Urinary bladder (tissue), 4 donors: ENCODE results near the gene CMTM4. TPM values are rescaled to one million over a fixed set of nuclear protein-coding genes. Genes with fewer than 3 reads are reported as not detected.
"Not testable (repeated sequence)": the region's sequence is repeated elsewhere in the genome, so short reads cannot be mapped to it uniquely, and the experiment has no call there.

Source experiments
- DNase-seq: peaks from one replicate; pipeline ENCODE4 v3.0.0-alpha.2; 2015; ENCODE audit errors: extremely low spot score
- H3K27ac ChIP-seq: one replicate; pipeline ENCODE4 v1.5.1; 2013; ENCODE audit warnings: low read depth, mild to moderate bottlenecking, moderate library complexity
- H3K36me3 ChIP-seq: one replicate; pipeline ENCODE4 v1.6.1; 2013; ENCODE audit warnings: mild to moderate bottlenecking, moderate library complexity; ENCODE audit not compliant: insufficient read depth
- H3K4me1 ChIP-seq: one replicate; pipeline ENCODE4 v1.6.1; 2013; ENCODE audit warnings: mild to moderate bottlenecking, moderate library complexity; ENCODE audit not compliant: insufficient read depth
- H3K4me3 ChIP-seq: one replicate; pipeline ENCODE4 v1.5.1; 2013; ENCODE audit warnings: low read depth, low read length
- WGBS: extraction: QIAGEN DNeasy Blood & Tissue Kit; methylation state at CpG from one replicate; pipeline ENCODE4 v1.1.7; 2013; 5-methylcytosine and 5-hydroxymethylcytosine counted together
- polyA plus RNA-seq: library from polyadenylated mRNA; stranded (reverse); fragments of 200-250 nt; gene quantifications from one replicate; pipeline ENCODE4 v1.2.3, GENCODE V29; 2013
- total RNA-seq: library from RNA; depleted of rRNA; stranded (reverse); fragments of >200 nt; gene quantifications from one replicate; pipeline ENCODE4 v1.2.3, GENCODE V29; 2014
- donor health status: healthy with polysubstance abuse.
- donor health status: healthy.

Gene CMTM4
- total and polyA plus RNA-seq, 2 donors: 8.9 to 17.8 TPM

DNA sequence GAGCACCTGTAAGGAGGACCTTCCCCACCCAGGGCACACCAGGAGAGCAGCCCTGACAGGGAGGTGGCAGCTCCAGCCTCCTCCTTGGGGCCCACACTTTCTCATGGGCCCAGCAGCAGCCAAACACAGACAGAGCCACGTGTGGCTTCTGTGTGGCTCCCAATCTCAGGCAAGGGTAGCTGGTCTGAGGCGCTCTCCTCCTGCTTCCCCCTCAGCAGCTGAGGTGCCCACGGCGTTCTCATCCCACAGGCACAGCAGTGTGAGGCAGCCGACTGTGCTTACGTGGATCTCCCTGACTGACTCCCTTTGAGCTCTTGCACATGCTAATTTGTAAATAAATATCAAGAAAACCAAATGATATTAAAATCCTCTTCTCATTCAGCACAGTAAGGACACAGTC, 61.1 kb downstream of the CMTM4 start:
- WGBS: 81% methylated on average over 6 of the region's 6 CpGs
- H3K36me3 ChIP-seq: no peaks in the 10 kb centered on the region
- H3K4me3 ChIP-seq: no peak overlapping the region
- no peaks in the 10 kb centered on the region for H3K4me1 ChIP-seq
- no peak overlapping the region for H3K27ac ChIP-seq
- no peak for DNase-seq

DNA sequence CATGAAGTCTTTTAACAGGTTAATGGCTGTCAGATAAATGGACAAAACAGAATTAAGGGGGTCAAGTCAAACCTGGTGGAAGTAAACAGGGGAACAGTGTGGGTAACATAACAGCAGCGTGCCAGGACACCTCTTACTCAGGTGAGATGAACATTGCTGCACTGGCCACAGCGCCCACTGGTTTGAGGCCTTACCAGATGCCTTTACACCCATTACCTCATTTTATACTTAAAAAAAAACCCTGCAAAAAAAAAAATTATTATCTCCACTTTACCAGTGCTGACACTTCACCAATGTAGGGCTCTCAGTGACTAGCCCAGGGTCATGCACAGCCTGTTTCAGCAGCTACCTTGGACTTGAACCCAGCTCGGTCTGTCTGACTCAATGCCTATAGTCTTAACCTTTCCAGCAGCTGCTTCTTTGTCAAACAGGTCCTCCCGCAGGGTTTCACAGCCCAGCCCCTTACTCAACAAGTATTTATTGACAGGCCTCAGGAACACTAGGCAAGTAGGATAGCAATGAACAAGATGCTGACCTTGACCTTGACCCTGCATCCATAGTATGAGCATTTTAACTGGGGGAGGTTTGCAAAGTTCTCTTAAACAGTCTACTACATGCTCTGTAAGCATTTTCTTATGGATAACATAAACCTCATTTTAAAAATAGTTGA, 61.9 kb downstream of the CMTM4 start:
- DNase-seq: no peak
- 90% methylated on average over 4 of the region's 4 CpGs for WGBS
- H3K36me3 ChIP-seq: no peaks in the 10 kb centered on the region
- H3K27ac ChIP-seq: no peak overlapping the region
- H3K4me1 ChIP-seq: no peaks in the 10 kb centered on the region
- no peak overlapping the region for H3K4me3 ChIP-seq

DNA sequence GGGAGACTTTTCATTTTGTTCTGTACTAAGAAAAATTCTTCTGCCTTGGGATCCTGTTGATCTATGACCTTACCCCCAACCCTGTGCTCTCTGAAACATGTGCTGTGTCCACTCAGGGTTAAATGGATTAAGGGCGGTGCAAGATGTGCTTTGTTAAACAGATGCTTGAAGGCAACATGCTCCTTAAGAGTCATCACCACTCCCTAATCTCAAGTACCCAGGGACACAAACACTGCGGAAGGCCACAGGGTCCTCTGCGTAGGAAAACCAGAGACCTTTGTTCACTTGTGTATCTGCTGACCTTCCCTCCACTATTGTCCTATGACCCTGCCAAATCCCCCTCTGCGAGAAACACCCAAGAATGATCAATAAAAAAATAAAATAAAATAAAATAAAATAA, 65.0 kb downstream of the CMTM4 start:
- not testable (repeated sequence) for DNase-seq, H3K4me3 ChIP-seq
- WGBS: 96% methylated on average over 3 of the region's 4 CpGs

DNA sequence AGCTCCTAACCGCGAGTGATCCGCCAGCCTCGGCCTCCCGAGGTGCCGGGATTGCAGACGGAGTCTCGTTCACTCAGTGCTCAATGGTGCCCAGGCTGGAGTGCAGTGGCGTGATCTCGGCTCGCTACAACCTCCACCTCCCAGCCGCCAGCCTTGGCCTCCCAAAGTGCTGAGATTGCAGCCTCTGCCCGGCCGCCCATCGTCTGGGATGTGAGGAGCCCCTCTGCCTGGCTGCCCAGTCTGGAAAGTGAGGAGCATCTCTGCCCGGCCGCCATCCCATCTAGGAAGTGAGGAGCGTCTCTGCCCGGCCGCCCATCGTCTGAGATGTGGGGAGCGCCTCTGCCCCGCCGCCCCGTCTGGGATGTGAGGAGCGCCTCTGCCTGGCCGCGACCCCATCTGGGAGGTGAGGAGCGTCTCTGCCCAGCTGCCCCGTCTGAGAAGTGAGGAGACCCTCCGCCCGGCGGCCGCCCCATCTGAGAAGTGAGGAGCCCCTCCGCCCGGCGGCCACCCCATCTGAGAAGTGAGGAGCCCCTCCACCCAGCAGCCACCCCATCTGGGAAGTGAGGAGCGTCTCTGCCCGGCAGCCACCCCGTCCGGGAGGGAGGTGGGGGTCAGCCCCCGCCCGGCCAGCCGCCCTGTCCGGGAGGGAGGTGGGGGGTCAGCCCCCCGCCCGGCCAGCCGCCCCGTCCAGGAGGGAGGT, 65.8 kb downstream of the CMTM4 start:
- not testable (repeated sequence) for H3K4me3 ChIP-seq, H3K27ac ChIP-seq, DNase-seq, H3K4me1 ChIP-seq, H3K36me3 ChIP-seq
- 95% methylated on average over 30 of the region's 49 CpGs for WGBS

More for the DNA sequence above, 65.0 kb downstream of the CMTM4 start:
- H3K27ac ChIP-seq, H3K36me3 ChIP-seq, H3K4me1 ChIP-seq: not testable (repeated sequence)

DNA sequence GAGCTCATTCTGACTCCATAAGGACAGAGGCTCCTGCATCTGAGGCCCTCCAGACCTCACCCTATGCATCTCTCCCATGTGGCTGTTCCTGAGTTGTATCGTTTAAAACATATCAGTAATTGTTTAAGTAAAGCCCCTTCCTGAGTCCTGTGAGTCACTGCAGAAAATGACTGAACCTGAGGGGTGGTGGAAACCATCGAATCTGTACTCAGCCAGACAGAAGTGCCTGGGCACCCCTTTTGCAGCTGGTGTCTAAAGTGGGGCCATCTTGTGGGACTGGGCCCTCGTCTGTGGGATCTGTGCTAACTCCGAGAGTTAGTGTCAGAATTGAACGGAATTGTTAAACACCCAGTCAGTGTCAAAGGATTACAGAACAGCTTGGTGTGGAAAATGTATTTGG, 66.7 kb downstream of the CMTM4 start:
- H3K36me3 ChIP-seq: no peaks in the 10 kb centered on the region
- H3K4me3 ChIP-seq: no peak overlapping the region
- 88% methylated on average over 5 of the region's 5 CpGs for WGBS
- DNase-seq: no peak
- H3K27ac ChIP-seq: no peak overlapping the region
- no peaks in the 10 kb centered on the region for H3K4me1 ChIP-seq

DNA sequence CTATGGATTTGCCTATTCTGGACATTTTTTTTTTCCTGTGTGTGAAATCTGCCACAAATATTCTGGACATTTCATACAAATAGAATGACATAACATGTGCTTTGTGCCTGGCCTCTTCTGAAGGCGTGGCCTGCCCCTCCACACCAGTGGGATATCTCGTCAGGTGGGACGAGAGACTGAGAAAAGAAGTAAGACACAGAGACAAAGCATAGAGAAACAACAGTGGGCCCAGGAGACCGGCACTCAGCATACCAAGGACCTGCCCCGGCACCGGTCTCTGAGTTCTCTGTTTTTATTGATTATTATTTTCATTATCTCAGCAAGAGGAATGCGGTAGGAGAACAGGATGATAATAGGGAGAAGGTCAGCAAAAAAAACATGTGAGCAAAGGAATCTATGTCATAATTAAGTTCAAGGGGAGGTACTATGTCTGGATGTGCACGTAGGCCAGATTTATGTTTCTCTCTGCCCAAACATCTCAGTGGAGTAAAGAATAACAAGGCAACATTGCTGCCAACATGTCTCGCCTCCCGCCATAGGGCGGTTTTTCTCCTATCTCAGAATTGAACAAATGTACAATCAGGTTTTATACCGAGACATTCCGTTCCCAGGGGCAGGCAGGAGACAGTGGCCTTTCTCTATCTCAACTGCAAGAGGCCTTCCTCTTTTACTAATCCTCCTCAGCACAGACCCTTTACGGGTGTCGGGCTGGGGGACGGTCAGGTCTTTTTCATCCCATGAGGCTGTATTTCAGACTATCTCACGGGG, 68.7 kb downstream of the CMTM4 start:
- not testable (repeated sequence) for H3K36me3 ChIP-seq, H3K4me1 ChIP-seq, DNase-seq, H3K4me3 ChIP-seq, H3K27ac ChIP-seq
- 84% methylated on average over 17 of the region's 17 CpGs for WGBS

DNA sequence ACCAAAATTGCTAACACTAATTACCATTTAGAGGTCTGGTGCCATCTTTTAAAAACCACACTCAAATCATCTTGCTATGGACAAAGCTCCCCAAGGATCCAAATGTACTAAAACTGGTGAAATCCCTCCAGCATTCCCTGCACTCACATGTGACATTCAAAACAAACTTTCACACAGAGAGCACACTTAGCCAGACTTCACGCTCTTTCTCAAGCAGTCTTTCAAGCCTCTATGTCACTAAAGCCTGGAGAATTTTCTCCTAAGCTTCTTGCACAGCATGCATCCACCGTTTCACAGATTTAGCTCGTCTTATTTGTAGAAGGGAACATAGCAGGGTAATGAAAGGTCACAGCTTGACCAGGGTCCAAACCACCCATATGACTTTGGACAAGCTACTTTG, 72.8 kb downstream of the CMTM4 start:
- no peak for DNase-seq
- 87% methylated on average over 3 of the region's 3 CpGs for WGBS
- Histone ChIP-seq H3K4me3 (no peak overlapping the region), H3K4me1 (no peaks in the 10 kb centered on the region), H3K27ac (no peak overlapping the region), H3K36me3 (no peaks in the 10 kb centered on the region)

DNA sequence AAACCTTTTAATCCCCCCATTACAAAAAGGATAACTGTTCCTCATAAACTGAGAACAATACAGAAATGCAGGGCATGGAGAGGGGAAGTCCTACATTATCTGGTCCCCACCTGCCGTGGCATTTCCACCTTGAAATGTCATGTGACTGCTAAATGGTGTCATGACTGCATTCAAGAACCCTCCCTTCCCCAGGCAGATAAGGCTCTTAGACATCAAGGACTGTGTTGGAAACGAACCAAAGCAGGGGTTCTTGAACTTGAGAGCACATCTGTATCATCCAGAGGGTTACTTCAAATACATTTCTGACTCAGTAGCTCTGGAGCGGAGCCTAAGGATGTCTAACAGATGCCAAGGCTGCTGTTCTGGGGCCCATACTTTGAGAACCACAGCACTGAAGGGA, 73.7 kb downstream of the CMTM4 start:
- Histone ChIP-seq H3K27ac (no peak overlapping the region), H3K4me3 (no peak overlapping the region), H3K4me1 (no peaks in the 10 kb centered on the region), H3K36me3 (no peaks in the 10 kb centered on the region)
- WGBS: 81% methylated on average over 3 of the region's 3 CpGs
- no peak for DNase-seq

DNA sequence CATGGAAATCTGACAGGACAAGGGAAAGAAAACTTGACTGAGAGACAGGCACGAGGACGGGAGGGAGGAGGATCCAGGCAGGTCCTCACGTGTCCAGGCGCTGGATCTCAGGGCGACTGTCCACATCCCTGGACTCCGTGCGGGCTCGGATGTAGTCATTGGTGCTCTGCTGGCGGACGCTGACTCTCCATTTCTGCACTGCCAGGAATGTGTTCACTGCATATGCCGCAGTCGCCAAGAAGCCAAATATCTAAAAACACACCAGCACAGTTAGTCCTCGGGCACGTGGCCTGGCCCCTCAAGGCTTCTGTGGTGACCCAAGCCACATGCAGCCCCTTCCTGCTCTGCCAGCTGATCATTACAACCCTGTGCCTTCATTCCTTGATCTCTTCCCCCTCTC, 74.6 kb downstream of the CMTM4 start:
- H3K36me3 ChIP-seq: no peaks in the 10 kb centered on the region
- no peak overlapping the region for H3K4me3 ChIP-seq
- DNase-seq: no peak
- 93% methylated on average over 14 of the region's 14 CpGs for WGBS
- H3K4me1 ChIP-seq: no peaks in the 10 kb centered on the region
- H3K27ac ChIP-seq: no peak overlapping the region

DNA sequence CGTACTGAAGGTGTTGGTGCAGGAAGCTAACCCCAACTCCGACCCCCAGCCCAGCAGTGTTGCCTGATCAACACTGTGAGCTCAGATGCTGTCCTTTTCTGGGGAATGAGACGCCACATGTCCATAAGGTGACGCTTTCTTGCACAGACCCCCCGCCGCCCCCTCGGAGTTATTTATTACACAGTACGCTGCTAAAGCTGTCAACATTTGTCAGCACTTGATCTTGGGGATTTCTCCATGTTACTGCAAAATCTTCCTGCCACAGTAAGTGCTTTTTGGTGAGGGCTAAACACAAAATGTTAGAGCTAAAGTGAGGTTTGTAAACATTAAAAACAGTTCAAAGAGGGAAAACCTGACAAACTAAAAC, 76.1 kb downstream of the CMTM4 start:
- H3K4me1 ChIP-seq: no peaks in the 10 kb centered on the region
- no peak overlapping the region for H3K27ac ChIP-seq
- 79% methylated on average over 8 of the region's 8 CpGs for WGBS
- H3K36me3 ChIP-seq: no peaks in the 10 kb centered on the region
- DNase-seq: no peak
- no peak overlapping the region for H3K4me3 ChIP-seq

DNA sequence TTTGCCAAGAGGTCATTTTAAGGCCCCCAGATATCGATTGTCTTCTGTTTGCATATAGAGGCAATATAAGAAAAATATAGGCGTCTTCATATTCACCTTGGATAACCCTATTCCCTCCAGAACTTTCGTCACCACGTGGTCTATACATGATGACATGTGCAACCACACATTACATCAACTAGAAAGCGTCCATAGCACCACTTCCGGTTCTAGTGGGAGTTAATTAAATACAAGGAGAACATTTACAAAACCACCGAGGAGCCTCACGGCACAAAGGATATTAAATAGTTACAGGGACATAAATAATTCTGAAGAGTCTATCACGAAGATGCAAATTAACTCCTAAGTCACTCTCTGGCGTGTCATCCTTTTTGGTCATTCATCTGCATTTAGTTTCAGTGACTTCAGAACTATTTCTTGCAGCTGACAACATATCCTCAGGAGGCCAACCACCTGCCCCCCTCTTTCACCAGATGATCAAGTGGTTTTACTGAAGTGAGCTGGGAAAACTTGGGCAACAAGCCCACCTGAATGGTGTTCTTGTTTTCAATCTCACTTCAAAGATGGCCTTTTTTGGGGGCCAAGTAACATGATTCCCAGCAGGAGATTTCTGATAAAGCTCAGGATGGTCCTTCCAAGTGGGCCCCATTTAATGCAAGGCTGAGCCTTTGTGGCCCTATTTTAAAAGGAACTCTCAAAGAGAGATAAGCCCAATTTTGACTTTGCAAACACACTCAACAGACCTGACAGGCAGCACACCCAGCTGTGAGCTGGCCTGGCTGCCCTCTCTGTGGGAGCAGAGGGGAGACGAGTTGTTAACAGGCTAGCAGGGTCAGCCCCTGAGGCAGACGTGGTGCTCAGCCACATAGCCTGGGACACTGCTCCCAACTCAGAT, 76.8 kb downstream of the CMTM4 start:
- no peaks in the 10 kb centered on the region for H3K36me3 ChIP-seq
- no peaks in the 10 kb centered on the region for H3K4me1 ChIP-seq
- no peak overlapping the region for H3K27ac ChIP-seq
- WGBS: 73% methylated on average over 12 of the region's 12 CpGs
- H3K4me3 ChIP-seq: no peak overlapping the region
- no peak for DNase-seq

DNA sequence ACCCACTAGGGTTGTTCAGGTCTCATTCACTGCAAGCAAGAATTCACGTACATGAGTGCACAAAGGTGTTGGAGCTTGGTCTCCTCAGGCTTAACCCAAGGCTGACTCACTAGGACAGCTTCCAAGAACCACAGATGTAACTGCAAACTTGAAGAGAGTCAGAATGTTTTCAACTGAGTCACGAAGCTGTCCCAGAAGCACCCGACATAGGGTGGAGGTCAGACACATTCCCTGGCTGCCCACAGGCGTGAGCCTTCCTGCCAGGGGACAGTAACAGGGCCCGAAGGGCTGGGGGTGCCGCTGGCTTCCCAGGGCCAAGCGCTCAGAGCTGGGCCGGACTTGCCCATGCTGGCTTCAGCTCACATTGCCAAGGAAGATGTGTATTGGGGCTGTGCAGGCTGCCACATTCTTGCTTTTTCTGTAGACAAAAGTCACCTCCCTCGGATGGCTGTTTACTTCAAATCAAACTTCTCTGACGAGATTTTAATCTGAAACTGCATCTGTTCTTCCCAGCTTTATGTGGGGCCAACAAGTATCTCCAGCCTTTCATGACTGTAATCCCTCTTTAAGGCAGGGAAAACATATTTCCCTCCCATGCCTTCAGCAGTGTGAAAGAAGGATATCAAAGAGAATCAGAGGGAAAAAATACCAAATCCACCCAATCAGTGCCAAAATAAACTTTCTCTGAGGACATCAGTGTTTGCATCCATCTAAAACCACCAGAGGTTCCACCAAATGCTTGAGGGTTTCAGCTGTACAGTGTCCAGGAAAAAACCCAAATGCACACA, 77.8 kb downstream of the CMTM4 start:
- 51% methylated on average over 10 of the region's 10 CpGs for whole genome bisulfite sequencing
- DNase-seq: no peak
- Histone ChIP-seq H3K27ac (no peak overlapping the region), H3K4me3 (no peak overlapping the region), H3K4me1 (no peaks in the 10 kb centered on the region), H3K36me3 (no peaks in the 10 kb centered on the region)

DNA sequence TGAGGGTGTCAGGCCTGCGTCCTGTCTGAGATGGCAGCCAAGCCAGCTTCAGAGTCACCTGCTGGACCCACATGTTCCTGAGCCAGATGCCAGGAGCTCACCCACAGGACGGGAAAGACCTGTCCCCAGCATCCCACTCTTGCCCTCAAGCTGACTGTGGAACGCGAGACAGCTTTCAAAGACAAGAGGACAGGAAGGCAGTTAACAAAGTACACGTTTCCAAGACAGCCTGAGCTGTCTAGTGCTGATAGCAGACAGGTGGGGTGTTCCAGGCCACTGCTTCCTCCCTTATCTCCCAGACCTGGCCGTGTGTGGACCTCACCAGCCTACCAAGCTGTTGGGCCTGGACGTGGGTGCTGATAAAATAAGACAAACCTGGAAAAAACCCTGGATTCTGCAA, 78.8 kb downstream of the CMTM4 start:
- DNase-seq: no peak
- 64% methylated on average over 7 of the region's 7 CpGs for WGBS
- no peaks in the 10 kb centered on the region for H3K4me1 ChIP-seq
- no peak overlapping the region for H3K27ac ChIP-seq
- H3K36me3 ChIP-seq: no peaks in the 10 kb centered on the region
- H3K4me3 ChIP-seq: no peak overlapping the region
